Erythroblast (primary cell): ENCODE data around the gene ANTXR1.

Source experiments
- GATA1 ChIP-seq: IDR thresholded peaks from 2 replicates; pipeline ENCODE4 v1.6.1; 2011; ENCODE audit warnings: low read depth, mild to moderate bottlenecking, control low read depth, low read length, moderate library complexity
- POLR2A ChIP-seq: IDR thresholded peaks from 2 replicates; pipeline ENCODE4 v1.6.1; 2011; ENCODE audit warnings: mild to moderate bottlenecking, low read length

GRCh38 chr2:69013142-69013839 lies at the start of gene ANTXR1:
- TF ChIP-seq POLR2A = no peak
- no peak for TF ChIP-seq GATA1
